Adipocyte (in vitro differentiated cells): ENCODE results near the gene NOL4L.

Experiments
- DNase-seq: peaks from one replicate; pipeline ENCODE4 v3.0.0-alpha.2; 2015; ENCODE audit warnings: low read depth
- H3K27me3 ChIP-seq: replicated peaks from 2 replicates; pipeline ENCODE4 v1.7.0; 2013; ENCODE audit warnings: mild to moderate bottlenecking, low read length, moderate library complexity; ENCODE audit not compliant: control insufficient read depth, insufficient read depth
- H3K36me3 ChIP-seq: 2 replicates; pipeline ENCODE4 v1.7.0; 2013; ENCODE audit warnings: low read length, mild to moderate bottlenecking, moderate library complexity; ENCODE audit not compliant: control insufficient read depth, insufficient read depth, severe bottlenecking
- H3K4me1 ChIP-seq: 2 replicates; pipeline ENCODE4 v1.7.0; 2013; ENCODE audit warnings: mild to moderate bottlenecking, low read length, moderate library complexity; ENCODE audit not compliant: control insufficient read depth, insufficient read depth
- H3K4me3 ChIP-seq: 2 replicates; pipeline ENCODE4 v1.7.0; 2013; ENCODE audit warnings: mild to moderate bottlenecking, low read length, moderate library complexity
- H3K9ac ChIP-seq: 2 replicates; pipeline ENCODE4 v1.7.0; 2013; ENCODE audit warnings: mild to moderate bottlenecking, low read length, moderate library complexity
- H3K9me3 ChIP-seq: 2 replicates; pipeline ENCODE4 v1.7.0; 2013; ENCODE audit warnings: mild to moderate bottlenecking, low read length, moderate library complexity; ENCODE audit not compliant: control insufficient read depth

Gene NOL4L

DNA sequence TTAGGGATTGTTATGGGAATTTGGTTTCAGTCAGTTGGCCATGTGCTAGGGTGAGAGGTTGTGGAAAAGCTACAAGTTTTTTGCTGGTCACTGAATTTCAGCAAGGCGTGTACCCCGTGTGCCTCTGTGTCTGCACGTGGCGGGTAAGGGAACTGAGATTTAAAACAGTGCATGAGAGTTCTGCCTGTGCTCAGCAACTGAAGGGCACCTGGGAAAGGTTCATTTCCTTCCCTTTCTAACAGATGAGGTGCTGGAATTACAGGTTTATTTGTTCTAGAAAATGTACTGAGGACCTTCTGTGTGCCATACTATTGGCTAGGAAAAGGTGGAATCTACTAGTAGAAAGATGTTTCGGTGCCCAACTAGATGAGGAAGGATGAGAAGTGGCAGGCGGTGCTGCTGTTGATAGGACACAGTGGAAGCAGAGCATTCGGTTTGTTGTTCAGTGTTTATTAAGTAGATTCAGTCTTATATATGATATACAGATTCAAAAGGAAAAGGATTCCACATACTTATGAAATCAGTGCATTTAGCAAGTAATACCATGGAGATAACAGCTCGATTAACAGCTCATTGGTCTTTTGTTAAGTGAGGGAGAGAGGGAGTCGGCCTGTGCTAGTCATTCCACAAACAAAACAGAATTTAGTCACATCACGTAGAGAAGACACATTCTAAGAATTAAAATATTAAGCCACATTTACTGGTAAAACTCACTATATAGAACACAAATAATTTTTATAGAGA, 142.3 kb downstream of the NOL4L start:
- no peaks in the 10 kb centered on the region for H3K27me3 ChIP-seq

GRCh38 chr20:32441638-32442037, 143.5 kb downstream of the NOL4L start:
- DNase-seq: no peak
- Histone ChIP-seq H3K9ac (no peak overlapping the region), H3K4me1 (peaks cover 40% of the 10 kb centered on the region), H3K4me3 (no peak overlapping the region), H3K9me3 (no peaks in the 10 kb centered on the region), H3K36me3 (peaks cover 45% of the 10 kb centered on the region), H3K27me3 (no peaks in the 10 kb centered on the region)

More for the DNA sequence above, 142.3 kb downstream of the NOL4L start:
- Histone ChIP-seq H3K36me3 (peaks cover 37% of the 10 kb centered on the region), H3K9me3 (no peaks in the 10 kb centered on the region), H3K4me3 (no peak overlapping the region), H3K4me1 (peaks cover 40% of the 10 kb centered on the region), H3K9ac (no peak overlapping the region)
- no peak for DNase-seq

DNA sequence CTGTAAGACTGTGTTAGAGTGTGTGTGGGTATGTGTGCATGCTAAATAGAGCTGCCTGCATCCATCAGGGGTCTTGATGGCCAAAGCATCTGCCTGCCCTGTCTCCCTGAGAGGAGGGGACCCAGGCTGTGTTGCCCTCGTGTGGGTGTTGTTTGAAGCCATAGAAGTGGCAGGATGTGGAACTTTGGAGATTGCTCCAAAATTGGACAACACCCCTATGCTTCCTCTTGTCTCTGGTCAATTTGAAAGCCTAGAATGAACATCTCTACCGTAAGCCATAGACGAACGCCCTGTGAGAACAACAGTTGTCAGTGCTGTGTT, 144.4 kb downstream of the NOL4L start:
- no peak for DNase-seq
- no peak overlapping the region for H3K9ac ChIP-seq
- H3K4me1 ChIP-seq: peaks cover 34% of the 10 kb centered on the region
- no peaks in the 10 kb centered on the region for H3K9me3 ChIP-seq
- H3K27me3 ChIP-seq: no peaks in the 10 kb centered on the region
- H3K36me3 ChIP-seq: peaks cover 50% of the 10 kb centered on the region
- H3K4me3 ChIP-seq: no peak overlapping the region

DNA sequence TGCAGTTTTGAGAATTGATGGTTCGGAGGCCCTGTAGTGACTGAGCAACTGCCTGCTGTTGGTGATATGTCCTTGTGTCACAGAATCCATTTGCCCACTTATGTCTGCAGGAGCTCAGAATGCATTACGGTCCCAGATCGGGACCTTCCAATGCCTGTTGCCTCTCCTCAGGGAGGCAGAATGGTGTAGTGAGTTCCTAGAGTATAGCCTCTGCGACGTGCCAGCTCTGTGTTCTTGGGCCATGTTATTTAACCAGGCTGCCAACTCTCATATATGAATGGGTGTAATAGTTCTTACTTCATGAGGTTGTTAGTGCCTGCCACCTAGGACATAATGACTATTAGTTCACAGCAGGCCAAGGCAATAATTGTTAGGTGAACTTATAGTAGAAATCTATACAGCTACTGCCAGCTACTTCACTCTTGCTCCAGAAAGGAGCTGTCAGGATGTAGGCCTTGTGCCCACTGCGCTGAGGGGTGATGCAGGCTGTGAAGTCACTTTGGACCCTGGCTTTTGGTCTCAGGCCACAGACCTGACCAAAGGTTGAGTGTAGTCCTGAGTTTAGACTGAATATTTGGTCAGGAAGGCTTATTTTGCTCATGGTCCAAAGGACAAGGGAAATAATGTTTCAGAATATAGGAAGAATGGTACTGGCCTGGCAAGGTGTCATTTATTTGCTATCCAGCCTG, 144.9 kb downstream of the NOL4L start:
- Histone ChIP-seq H3K36me3 (peaks cover 54% of the 10 kb centered on the region), H3K9ac (no peak overlapping the region)
- no peak for DNase-seq

DNA sequence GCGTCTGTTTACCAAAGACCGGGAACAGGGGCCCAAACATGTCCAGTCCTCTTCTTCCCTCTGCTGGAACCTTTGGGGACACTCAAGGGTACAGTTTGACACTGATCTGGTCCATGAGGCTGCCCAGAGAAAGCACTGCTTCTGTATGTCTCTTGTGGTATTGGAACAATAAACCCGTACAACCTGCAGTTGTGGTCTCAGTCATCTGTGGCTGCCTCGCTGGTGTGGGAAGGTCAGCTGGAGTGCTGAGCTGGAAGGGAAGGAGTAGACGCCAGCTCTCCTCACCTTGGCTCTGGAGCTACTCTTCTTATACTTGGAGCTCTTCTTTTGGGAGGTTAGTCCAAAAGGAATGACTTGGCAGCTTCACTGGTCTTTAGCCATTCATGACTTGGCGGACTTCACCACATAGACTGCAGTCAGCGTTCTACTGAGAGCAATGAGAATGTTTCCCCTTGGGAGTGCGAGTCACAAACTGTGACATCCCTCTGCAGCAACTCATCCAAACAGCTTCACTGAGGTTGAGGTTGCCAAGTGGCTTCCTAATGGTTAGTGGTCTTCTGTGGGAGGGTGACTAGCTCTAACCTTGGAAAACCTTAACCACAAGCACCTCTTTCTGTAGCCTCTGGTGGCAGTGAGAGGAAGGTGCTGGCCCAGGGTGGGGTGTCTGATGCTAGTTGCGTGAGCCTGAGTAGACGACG, 145.9 kb downstream of the NOL4L start:
- Histone ChIP-seq H3K9me3 (no peaks in the 10 kb centered on the region), H3K27me3 (no peaks in the 10 kb centered on the region), H3K4me1 (peaks cover 28% of the 10 kb centered on the region), H3K9ac (no peak overlapping the region), H3K4me3 (peak overlapping the region; percentile 20), H3K36me3 (peaks cover 55% of the 10 kb centered on the region)
- no peak for DNase-seq

More for the DNA sequence above, 144.9 kb downstream of the NOL4L start:
- H3K4me3 ChIP-seq: no peak overlapping the region
- peaks cover 30% of the 10 kb centered on the region for H3K4me1 ChIP-seq
- no peaks in the 10 kb centered on the region for H3K9me3 ChIP-seq
- H3K27me3 ChIP-seq: no peaks in the 10 kb centered on the region

GRCh38 chr20:32438331-32438858, 146.7 kb downstream of the NOL4L start:
- H3K9me3 ChIP-seq: no peaks in the 10 kb centered on the region
- no peak for DNase-seq
- H3K4me1 ChIP-seq: peaks cover 24% of the 10 kb centered on the region
- H3K4me3 ChIP-seq: no peak overlapping the region
- no peaks in the 10 kb centered on the region for H3K27me3 ChIP-seq
- no peak overlapping the region for H3K9ac ChIP-seq
- peaks cover 57% of the 10 kb centered on the region for H3K36me3 ChIP-seq

DNA sequence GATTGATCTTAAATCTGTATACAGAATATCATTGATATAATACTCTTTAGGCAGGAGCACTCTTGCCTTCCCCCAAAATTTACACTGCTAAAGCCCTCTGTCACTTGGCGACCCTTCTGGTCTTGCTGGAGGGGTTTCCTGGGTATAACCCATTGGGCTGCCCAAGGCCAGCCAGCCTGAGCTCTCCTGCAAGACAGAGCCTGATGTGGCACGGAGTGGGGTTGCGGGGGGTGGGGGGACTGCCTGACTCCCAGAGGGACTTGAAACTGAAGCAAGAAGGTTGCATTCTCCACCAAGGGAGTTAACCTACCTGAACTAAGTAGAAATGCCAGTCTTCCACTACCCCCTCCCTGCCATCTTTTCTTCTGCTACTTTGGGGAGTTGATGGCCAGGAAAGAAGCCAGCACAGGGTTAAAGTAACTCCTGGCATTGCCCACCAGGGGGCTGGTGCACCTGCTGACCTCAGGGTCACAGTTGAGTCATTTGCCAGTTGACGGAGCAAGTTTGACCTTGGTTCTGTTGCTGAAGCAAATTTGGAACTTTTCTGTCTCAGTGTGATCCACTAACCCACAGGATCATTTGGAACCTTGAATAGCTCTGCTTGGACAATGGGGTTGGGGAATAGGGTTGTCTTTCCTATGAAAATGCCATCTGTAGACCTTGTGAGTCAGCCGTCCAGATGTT, 147.6 kb downstream of the NOL4L start:
- no peak overlapping the region for H3K4me3 ChIP-seq
- no peaks in the 10 kb centered on the region for H3K9me3 ChIP-seq
- peaks cover 60% of the 10 kb centered on the region for H3K36me3 ChIP-seq
- no peak overlapping the region for H3K9ac ChIP-seq
- no peaks in the 10 kb centered on the region for H3K27me3 ChIP-seq
- DNase-seq: no peak
- peaks cover 16% of the 10 kb centered on the region for H3K4me1 ChIP-seq

DNA sequence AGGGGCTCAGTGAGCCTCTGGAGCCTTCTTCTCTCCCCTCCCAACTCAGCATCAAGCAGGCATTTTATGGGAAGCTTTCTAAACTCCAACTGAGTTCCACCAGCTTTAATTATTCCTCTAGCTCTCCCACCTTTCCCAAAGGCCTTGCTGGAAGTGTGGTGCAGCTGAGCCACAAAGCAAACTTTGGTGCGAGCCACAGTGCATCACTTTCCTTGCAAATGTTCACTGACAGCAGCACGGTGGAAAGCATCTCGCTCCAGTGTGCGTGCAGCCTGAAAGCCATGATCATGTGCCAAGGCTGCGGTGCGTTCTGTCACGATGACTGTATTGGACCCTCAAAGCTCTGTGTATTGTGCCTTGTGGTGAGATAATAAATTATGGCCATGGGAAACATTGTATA, 148.2 kb downstream of the NOL4L start:
- H3K36me3 ChIP-seq: peaks cover 66% of the 10 kb centered on the region

DNA sequence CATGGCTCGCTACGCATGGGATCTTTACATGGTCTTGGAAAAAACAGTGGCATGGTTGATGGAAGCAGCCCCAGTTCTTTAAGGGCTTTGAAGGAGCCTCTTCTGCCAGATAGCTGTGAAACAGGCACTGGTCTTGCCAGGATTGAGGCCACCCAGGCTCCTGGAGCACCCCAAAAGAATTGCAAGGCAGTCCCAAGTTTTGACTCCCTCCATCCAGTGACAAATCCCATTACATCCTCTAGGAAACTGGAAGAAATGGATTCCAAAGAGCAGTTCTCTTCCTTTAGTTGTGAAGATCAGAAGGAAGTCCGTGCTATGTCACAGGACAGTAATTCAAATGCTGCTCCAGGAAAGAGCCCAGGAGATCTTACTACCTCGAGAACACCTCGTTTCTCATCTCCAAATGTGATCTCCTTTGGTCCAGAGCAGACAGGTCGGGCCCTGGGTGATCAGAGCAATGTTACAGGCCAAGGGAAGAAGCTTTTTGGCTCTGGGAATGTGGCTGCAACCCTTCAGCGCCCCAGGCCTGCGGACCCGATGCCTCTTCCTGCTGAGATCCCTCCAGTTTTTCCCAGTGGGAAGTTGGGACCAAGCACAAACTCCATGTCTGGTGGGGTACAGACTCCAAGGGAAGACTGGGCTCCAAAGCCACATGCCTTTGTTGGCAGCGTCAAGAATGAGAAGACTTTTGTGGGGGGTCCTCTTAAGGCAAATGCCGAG, 148.8 kb downstream of the NOL4L start:
- no peak overlapping the region for H3K4me3 ChIP-seq
- H3K4me1 ChIP-seq: peaks cover 14% of the 10 kb centered on the region
- DNase-seq: no peak
- H3K9ac ChIP-seq: no peak overlapping the region
- peaks cover 73% of the 10 kb centered on the region for H3K36me3 ChIP-seq
- H3K27me3 ChIP-seq: no peaks in the 10 kb centered on the region
- no peaks in the 10 kb centered on the region for H3K9me3 ChIP-seq

More for the DNA sequence above, 148.2 kb downstream of the NOL4L start:
- Histone ChIP-seq H3K4me1 (peaks cover 14% of the 10 kb centered on the region), H3K9ac (no peak overlapping the region), H3K27me3 (no peaks in the 10 kb centered on the region), H3K4me3 (no peak overlapping the region), H3K9me3 (no peaks in the 10 kb centered on the region)
- no peak for DNase-seq

- peaks cover 14% of the 10 kb centered on the region for H3K4me1 ChIP-seq
- no peaks in the 10 kb centered on the region for H3K9me3 ChIP-seq
- no peak overlapping the region for H3K9ac ChIP-seq
- H3K4me3 ChIP-seq: no peak overlapping the region
- H3K36me3 ChIP-seq: peaks cover 80% of the 10 kb centered on the region
- no peaks in the 10 kb centered on the region for H3K27me3 ChIP-seq
- no peak for DNase-seq
These were observed 149.6 kb downstream of the NOL4L start for GRCh38 chr20:32435449-32436107.
